Mesenchymal stem cell (in vitro differentiated cells and primary cell): ENCODE results near the gene RELT.

Experiments used
- DNase-seq: peaks from one replicate; pipeline ENCODE4 v3.0.0-alpha.2; 2013
- H2AFZ ChIP-seq: one replicate; pipeline ENCODE4 v1.6.1; 2013; ENCODE audit warnings: low read depth, mild to moderate bottlenecking, control low read depth, inconsistent platforms, low read length, moderate library complexity
- H2AK5ac ChIP-seq: 2 replicates; pipeline ENCODE4 v1.6.1; 2013; ENCODE audit warnings: low read length, moderate library complexity, mild to moderate bottlenecking, inconsistent platforms; ENCODE audit not compliant: severe bottlenecking
- H2BK120ac ChIP-seq: one replicate; pipeline ENCODE4 v1.6.1; 2013; ENCODE audit warnings: low read depth, mild to moderate bottlenecking, inconsistent platforms, low read length, moderate library complexity
- H2BK12ac ChIP-seq, 2 experiments: one replicate each; pipeline ENCODE4 v1.6.1; 2013; ENCODE audit warnings: inconsistent platforms in 2 of 2, low read length in 2 of 2, mild to moderate bottlenecking in 2 of 2, moderate library complexity in 2 of 2, control low read depth in 1 of 2
- H2BK15ac ChIP-seq: one replicate; pipeline ENCODE4 v1.6.1; 2013; ENCODE audit warnings: mild to moderate bottlenecking, low read depth, inconsistent platforms; ENCODE audit not compliant: poor library complexity, severe bottlenecking
- H2BK5ac ChIP-seq: 2 replicates; pipeline ENCODE4 v1.6.1; 2013; ENCODE audit warnings: low read depth, mild to moderate bottlenecking, low read length, control low read depth, inconsistent platforms; ENCODE audit not compliant: poor library complexity, severe bottlenecking
- H3K14ac ChIP-seq, 2 experiments: one replicate each; pipeline ENCODE4 v1.6.1; 2013; ENCODE audit warnings: inconsistent platforms in 2 of 2, low read length in 2 of 2, control low read depth in 1 of 2, mild to moderate bottlenecking in 1 of 2, moderate library complexity in 1 of 2
- H3K18ac ChIP-seq, 2 experiments: one replicate each; pipeline ENCODE4 v1.6.1; 2013; ENCODE audit warnings: inconsistent platforms in 2 of 2, low read length in 2 of 2, control low read depth in 1 of 2, low read depth in 1 of 2, mild to moderate bottlenecking in 1 of 2
- H3K23ac ChIP-seq, 2 experiments: one replicate each; pipeline ENCODE4 v1.6.1; 2013; ENCODE audit warnings: inconsistent platforms in 2 of 2, low read length in 2 of 2, mild to moderate bottlenecking in 2 of 2, moderate library complexity in 2 of 2, control low read depth in 1 of 2
- H3K27ac ChIP-seq: 2 replicates; pipeline ENCODE4 v1.5.1; 2013; ENCODE audit warnings: mild to moderate bottlenecking, moderate library complexity, low read length, control low read depth, inconsistent platforms; ENCODE audit not compliant: poor library complexity, severe bottlenecking
- H3K27me3 ChIP-seq, 2 experiments: 2 replicates each; pipeline versions ENCODE4 v1.6.1 to v1.7.0; 2013; ENCODE audit warnings: low read length in 2 of 2, mild to moderate bottlenecking in 2 of 2, moderate library complexity in 2 of 2, control low read depth in 1 of 2, inconsistent platforms in 1 of 2; ENCODE audit not compliant: control insufficient read depth in 1 of 2, insufficient read depth in 1 of 2
- H3K36me3 ChIP-seq, 2 experiments: 2 replicates each; pipeline versions ENCODE4 v1.6.1 to v1.7.0; 2013; ENCODE audit warnings: low read length in 2 of 2, control low read depth in 1 of 2, inconsistent platforms in 1 of 2, low read depth in 1 of 2, mild to moderate bottlenecking in 1 of 2; ENCODE audit not compliant: insufficient read depth in 2 of 2, control insufficient read depth in 1 of 2
- H3K4ac ChIP-seq, 2 experiments: one replicate each; pipeline ENCODE4 v1.6.1; 2013; ENCODE audit warnings: inconsistent platforms in 2 of 2, low read length in 2 of 2, mild to moderate bottlenecking in 2 of 2, moderate library complexity in 2 of 2, control low read depth in 1 of 2, low read depth in 1 of 2
- H3K4me1 ChIP-seq: 2 replicates; pipeline ENCODE4 v1.6.1; 2013; ENCODE audit warnings: low read depth, low read length, control low read depth; ENCODE audit not compliant: control insufficient read depth, insufficient read depth
- H3K4me2 ChIP-seq: 2 replicates; pipeline ENCODE4 v1.6.1; 2013; ENCODE audit warnings: low read length, mild to moderate bottlenecking, inconsistent platforms; ENCODE audit not compliant: poor library complexity, severe bottlenecking
- H3K4me3 ChIP-seq, 2 experiments: 2 replicates each; pipeline versions ENCODE4 v1.5.1 to v1.7.0; 2013; ENCODE audit warnings: low read length in 2 of 2, mild to moderate bottlenecking in 2 of 2, control low read depth in 1 of 2, low read depth in 1 of 2; ENCODE audit not compliant: insufficient read depth in 1 of 2
- H3K79me1 ChIP-seq: replicated peaks from 2 replicates; pipeline ENCODE4 v1.6.1; 2013; ENCODE audit warnings: mild to moderate bottlenecking, control low read depth, low read length, inconsistent platforms; ENCODE audit not compliant: poor library complexity, severe bottlenecking
- H3K9ac ChIP-seq: 2 replicates; pipeline ENCODE4 v1.7.0; 2013; ENCODE audit warnings: mild to moderate bottlenecking, low read length, moderate library complexity
- H3K9me3 ChIP-seq: 2 replicates; pipeline ENCODE4 v1.7.0; 2013; ENCODE audit warnings: mild to moderate bottlenecking, low read length; ENCODE audit not compliant: control insufficient read depth
- H4K8ac ChIP-seq: one replicate; pipeline ENCODE4 v1.6.1; 2013; ENCODE audit warnings: inconsistent platforms, mild to moderate bottlenecking, low read length, moderate library complexity
- H4K91ac ChIP-seq: one replicate; pipeline ENCODE4 v1.6.1; 2013; ENCODE audit warnings: mild to moderate bottlenecking, low read length, inconsistent platforms
- WGBS: methylation state at CpG from one replicate; pipeline ENCODE4 v1.1.7; 2013; ENCODE audit warnings: mixed read lengths; 5-methylcytosine and 5-hydroxymethylcytosine counted together

The RELT gene

GRCh38 chr11:73401924-73402833, 26.0 kb downstream of the RELT start:
- H4K8ac ChIP-seq = no peak overlapping the region
- H3K27ac ChIP-seq = no peak overlapping the region
- H4K91ac ChIP-seq = no peak overlapping the region
- no peak overlapping the region for H3K14ac ChIP-seq
- H3K79me1 ChIP-seq = no peaks in the 10 kb centered on the region
- no peak overlapping the region for H2BK120ac ChIP-seq
- H2BK15ac ChIP-seq = no peak overlapping the region
- no peak overlapping the region for H2AFZ ChIP-seq
- WGBS = 95% methylated on average over 15 of the region's 15 CpGs
- H3K27me3 ChIP-seq = no peaks in the 10 kb centered on the region
- H3K4me1 ChIP-seq = peaks cover 9% of the 10 kb centered on the region
- H2BK5ac ChIP-seq = no peak overlapping the region
- H3K9me3 ChIP-seq = no peaks in the 10 kb centered on the region
- H2BK12ac ChIP-seq = no peak overlapping the region
- H3K18ac ChIP-seq = no peak overlapping the region
- no peak overlapping the region for H3K23ac ChIP-seq
- peaks cover 24 to 43% of the 10 kb centered on the region in 2 experiments for H3K36me3 ChIP-seq
- H3K9ac ChIP-seq = peak overlapping the region; percentile 28
- no peak overlapping the region for H3K4me2 ChIP-seq
- H2AK5ac ChIP-seq = no peak overlapping the region
- no peak overlapping the region for H3K4me3 ChIP-seq
- no peak for DNase-seq
- no peak overlapping the region for H3K4ac ChIP-seq

DNA sequence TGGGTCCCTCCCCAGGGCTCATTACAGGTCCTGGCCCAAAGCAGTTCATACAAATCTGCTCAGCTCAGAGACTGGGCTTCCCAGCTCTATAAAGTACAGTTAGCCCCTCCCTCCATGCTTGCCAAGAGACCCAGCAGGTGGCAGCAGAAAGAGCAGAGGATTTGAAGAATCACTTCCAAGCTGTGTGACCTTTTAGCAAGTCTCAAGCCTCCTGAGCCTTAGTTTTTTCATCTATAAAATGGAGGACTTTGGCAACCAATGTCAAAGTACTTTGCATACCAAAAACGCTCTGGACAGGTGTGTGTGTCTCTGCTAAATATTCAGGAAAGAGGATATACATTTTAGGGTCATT, 26.6 kb downstream of the RELT start:
- H4K91ac ChIP-seq = no peak overlapping the region
- no peak overlapping the region for H3K4me3 ChIP-seq
- H3K79me1 ChIP-seq = no peaks in the 10 kb centered on the region
- 75% methylated on average over 1 of the region's 1 CpG for WGBS
- H3K18ac ChIP-seq = no peak overlapping the region
- H2BK120ac ChIP-seq = no peak overlapping the region
- no peak overlapping the region for H3K23ac ChIP-seq
- no peaks in the 10 kb centered on the region for H3K9me3 ChIP-seq
- no peak overlapping the region for H2AK5ac ChIP-seq
- H3K36me3 ChIP-seq = peaks cover 30 to 45% of the 10 kb centered on the region in 2 experiments
- H3K4ac ChIP-seq = no peak overlapping the region
- DNase-seq = no peak
- H3K4me2 ChIP-seq = no peak overlapping the region
- no peaks in the 10 kb centered on the region for H3K27me3 ChIP-seq
- no peak overlapping the region for H3K14ac ChIP-seq
- no peak overlapping the region for H2AFZ ChIP-seq
- H2BK5ac ChIP-seq = no peak overlapping the region
- H3K9ac ChIP-seq = no peak overlapping the region
- H3K4me1 ChIP-seq = peaks cover 9% of the 10 kb centered on the region
- H3K27ac ChIP-seq = no peak overlapping the region
- H2BK15ac ChIP-seq = no peak overlapping the region
- H4K8ac ChIP-seq = no peak overlapping the region
- no peak overlapping the region for H2BK12ac ChIP-seq

DNA sequence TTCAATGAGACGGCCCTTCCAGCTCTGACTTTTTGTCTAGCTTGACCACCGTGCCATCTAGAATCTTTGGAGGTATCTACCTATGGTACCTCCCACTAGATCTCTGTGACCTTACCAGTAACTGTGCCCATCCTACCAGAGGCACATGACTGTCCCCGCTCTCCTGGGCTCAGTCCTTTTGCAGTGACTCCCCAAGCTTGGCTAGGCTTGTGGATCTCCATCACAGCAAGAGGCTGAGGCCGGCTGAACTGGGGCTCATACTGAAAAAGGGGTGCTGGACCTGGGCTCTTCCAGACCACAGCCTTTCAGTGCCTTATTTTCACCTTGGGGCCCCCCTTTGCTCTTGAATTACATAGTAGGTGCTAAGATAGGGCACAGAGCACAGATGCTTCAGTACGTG, 27.3 kb downstream of the RELT start:
- Histone ChIP-seq H3K23ac (no peak overlapping the region), H3K4me2 (no peak overlapping the region), H3K9ac (no peak overlapping the region), H2BK120ac (no peak overlapping the region), H2AK5ac (no peak overlapping the region), H4K8ac (no peak overlapping the region), H3K4me3 (no peak overlapping the region), H2AFZ (no peak overlapping the region), H3K27ac (no peak overlapping the region), H3K27me3 (no peaks in the 10 kb centered on the region), H3K18ac (no peak overlapping the region), H2BK12ac (no peak overlapping the region), H3K4me1 (peaks cover 9% of the 10 kb centered on the region), H3K36me3 (peaks cover 34 to 39% of the 10 kb centered on the region in 2 experiments), H3K79me1 (no peaks in the 10 kb centered on the region), H2BK15ac (no peak overlapping the region), H3K9me3 (no peaks in the 10 kb centered on the region), H3K4ac (no peak overlapping the region), H3K14ac (no peak overlapping the region), H4K91ac (no peak overlapping the region), H2BK5ac (no peak overlapping the region)
- 85% methylated on average over 5 of the region's 5 CpGs for WGBS
- DNase-seq = no peak

DNA sequence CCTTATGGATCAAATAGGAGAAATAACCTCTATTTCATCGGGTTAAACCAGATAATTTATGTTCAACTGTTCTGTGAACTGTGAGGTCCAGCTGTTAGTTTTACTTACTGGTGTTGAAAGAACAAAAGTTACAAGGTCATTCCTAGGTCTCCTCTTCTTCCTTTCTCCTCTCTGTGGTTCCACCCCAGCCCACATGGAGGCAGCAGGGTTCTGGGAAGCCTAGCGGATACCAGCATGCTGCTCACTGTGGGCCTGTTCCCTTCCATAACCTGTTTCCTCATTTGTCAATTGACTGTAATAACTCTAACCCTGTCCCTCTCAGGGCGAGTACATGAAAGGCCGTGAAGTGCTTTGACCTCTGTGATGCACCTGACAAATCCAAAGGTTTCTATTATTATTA, 27.8 kb downstream of the RELT start:
- WGBS = 55% methylated on average over 1 of the region's 4 CpGs
- H3K4me1 ChIP-seq = peaks cover 4% of the 10 kb centered on the region
- H2BK5ac ChIP-seq = no peak overlapping the region
- H3K36me3 ChIP-seq = peaks cover 37 to 40% of the 10 kb centered on the region in 2 experiments
- H3K27me3 ChIP-seq = no peaks in the 10 kb centered on the region
- no peak overlapping the region for H2BK120ac ChIP-seq
- no peak overlapping the region for H2BK15ac ChIP-seq
- no peak overlapping the region for H3K4me2 ChIP-seq
- H3K9me3 ChIP-seq = no peaks in the 10 kb centered on the region
- no peak overlapping the region for H3K23ac ChIP-seq
- no peak overlapping the region for H3K14ac ChIP-seq
- H3K79me1 ChIP-seq = no peaks in the 10 kb centered on the region
- no peak overlapping the region for H4K8ac ChIP-seq
- H3K18ac ChIP-seq = no peak overlapping the region
- peak; percentile 72 for DNase-seq
- no peak overlapping the region for H2BK12ac ChIP-seq
- H2AFZ ChIP-seq = no peak overlapping the region
- H4K91ac ChIP-seq = no peak overlapping the region
- H3K4me3 ChIP-seq = no peak overlapping the region
- no peak overlapping the region for H2AK5ac ChIP-seq
- no peak overlapping the region for H3K4ac ChIP-seq
- no peak overlapping the region for H3K27ac ChIP-seq
- no peak overlapping the region for H3K9ac ChIP-seq
